Inflammatory macrophage treated with lipopolysaccharide for 4 hours (primary cell): ENCODE measurements around the gene ZNF888.
"Not testable (repeated sequence)": the region's sequence is repeated elsewhere in the genome, so short reads cannot be mapped to it uniquely, and the experiment has no call there.

ENCODE experiments used
- DNase-seq: peaks from one replicate; pipeline ENCODE4 v3.0.0-alpha.2; 2020

ZNF888 gene

GRCh38 chr19:52922841-52923777 lies at the start of gene ZNF888:
Gene ZNF888, minus strand, starts transcription at chr19:52923428. Its CDS starts 5,555 bp downstream, at chr19:52917873.
- DNase-seq: peak; percentile 88

- DNase-seq: no peak
Observed at GRCh38 chr19:52967772-52968171, 44.5 kb upstream of the ZNF888 start.

GRCh38 chr19:52963247-52963618 lies 40.0 kb upstream of the ZNF888 start:
- DNase-seq: peak; percentile 11

GRCh38 chr19:52962394-52963246 lies 39.4 kb upstream of the ZNF888 start, which contains the start of gene ZNF816:
Gene ZNF816, minus strand, starts transcription at chr19:52962881. Its CDS starts 6,792 bp downstream, at chr19:52956089.
- DNase-seq: peak; percentile 98

- DNase-seq: no peak
Observed at GRCh38 chr19:52961981-52962380, 38.8 kb upstream of the ZNF888 start.

GRCh38 chr19:52959613-52960295 lies 36.5 kb upstream of the ZNF888 start:
- DNase-seq: no peak

- DNase-seq: no peak
Observed at GRCh38 chr19:52957591-52957990, 34.4 kb upstream of the ZNF888 start.

GRCh38 chr19:52956917-52957316 lies 33.7 kb upstream of the ZNF888 start:
- no peak for DNase-seq

GRCh38 chr19:52949422-52949821 lies 26.2 kb upstream of the ZNF888 start:
- no peak for DNase-seq

- DNase-seq: no peak
Observed at GRCh38 chr19:52948025-52948770, 25.0 kb upstream of the ZNF888 start.

- no peak for DNase-seq
Observed at GRCh38 chr19:52946322-52947310, 23.4 kb upstream of the ZNF888 start.

GRCh38 chr19:52945652-52946321 lies 22.6 kb upstream of the ZNF888 start:
- DNase-seq: no peak

GRCh38 chr19:52944703-52945493 lies 21.7 kb upstream of the ZNF888 start:
- DNase-seq: not testable (repeated sequence)

GRCh38 chr19:52943884-52944643 lies 20.8 kb upstream of the ZNF888 start:
- DNase-seq: no peak

GRCh38 chr19:52943134-52943883 lies 20.1 kb upstream of the ZNF888 start:
- DNase-seq: no peak

GRCh38 chr19:52942386-52943133 lies 19.3 kb upstream of the ZNF888 start:
- DNase-seq: peak; percentile 91

- peak; percentile 10 for DNase-seq
Observed at GRCh38 chr19:52941941-52942385, 18.7 kb upstream of the ZNF888 start.
